Fibroblast of villous mesenchyme (primary cell): ENCODE measurements around the gene KIRREL3. TPM values are rescaled to one million over a fixed set of nuclear protein-coding genes. Genes with fewer than 3 reads are reported as not detected.

Experiments
- DNase-seq: peaks from one replicate; pipeline ENCODE4 v3.0.0-alpha.2; 2010; ENCODE audit warnings: low read depth
- H3K4me3 ChIP-seq: 2 replicates; pipeline ENCODE4 v1.5.1; 2011; ENCODE audit warnings: low read depth, mild to moderate bottlenecking, low read length
- CTCF ChIP-seq: IDR thresholded peaks from 2 replicates; pipeline ENCODE4 v1.5.1; 2012; ENCODE audit warnings: low read depth, mild to moderate bottlenecking, low read length; ENCODE audit not compliant: insufficient read depth
- total RNA-seq: library from RNA; depleted of rRNA; stranded (reverse); fragments of >200 nt; gene quantifications from 2 replicates; pipeline ENCODE4 v1.2.3, GENCODE V29; 2012

KIRREL3 gene
- total RNA-seq, 1 donor, result 9.9 TPM

DNA sequence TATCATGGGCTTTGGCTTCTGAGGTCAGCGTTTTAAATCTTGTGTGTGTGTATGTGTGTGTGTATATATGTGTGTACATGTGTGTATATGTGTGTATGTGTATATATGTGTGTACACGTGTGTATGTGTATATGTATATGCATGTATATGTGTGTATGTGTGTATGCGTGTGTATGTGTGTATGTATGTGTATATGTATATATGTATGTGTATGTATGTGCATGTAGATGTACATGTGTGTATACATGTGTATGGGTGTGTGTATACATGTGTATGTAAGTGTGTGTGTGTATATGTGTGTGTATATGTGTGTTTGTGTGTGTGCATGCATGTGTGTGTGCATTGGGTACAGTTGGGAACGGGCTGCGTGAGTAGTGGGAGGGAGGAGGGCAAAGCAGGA is 522.1 kb downstream of the KIRREL3 start:
- H3K4me3 ChIP-seq, result no peak overlapping the region
- no peak for TF ChIP-seq CTCF
- no peak for DNase-seq

DNA sequence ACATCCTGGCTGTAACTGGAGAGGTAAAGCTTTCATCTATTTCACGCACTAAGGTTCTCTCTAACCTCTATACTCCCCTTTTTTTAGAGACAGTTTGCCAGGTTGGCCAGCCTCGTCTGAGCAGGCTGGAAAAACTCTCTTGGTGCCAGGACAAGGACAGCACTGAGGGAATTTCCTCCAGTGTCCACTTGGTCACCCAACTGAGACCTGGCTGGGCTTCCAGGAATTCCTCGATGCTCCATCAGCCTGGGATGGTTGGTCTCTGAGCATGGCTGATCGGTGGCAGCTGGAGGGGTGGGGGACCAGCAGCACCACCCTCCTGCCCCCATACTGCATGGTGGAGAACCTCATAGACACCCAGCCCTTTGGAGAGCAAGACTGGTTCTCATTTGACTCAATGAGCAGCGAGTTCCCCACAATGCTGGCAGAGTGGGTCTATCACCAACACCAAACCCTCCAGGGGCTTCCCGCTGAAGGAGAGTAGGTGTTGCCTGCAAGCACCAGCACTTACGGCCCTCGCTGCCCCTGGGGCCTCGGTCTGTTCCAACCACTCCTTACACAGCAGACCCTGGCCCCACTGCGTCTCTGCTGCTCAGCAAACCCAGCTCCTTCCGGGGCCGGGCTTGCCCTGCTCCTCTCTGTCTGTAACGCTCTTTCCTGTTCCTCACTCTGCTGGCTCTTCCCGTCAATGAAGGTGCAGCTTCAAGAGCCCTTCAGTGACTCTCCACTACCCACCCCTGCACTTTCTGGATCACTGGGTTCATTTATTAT is 522.9 kb downstream of the KIRREL3 start:
- TF ChIP-seq CTCF, result no peak
- DNase-seq, result no peak
- no peak overlapping the region for H3K4me3 ChIP-seq

- TF ChIP-seq CTCF, result no peak
- no peak overlapping the region for H3K4me3 ChIP-seq
- no peak for DNase-seq
Observed at GRCh38 chr11:126476977-126477376, 523.6 kb downstream of the KIRREL3 start.

DNA sequence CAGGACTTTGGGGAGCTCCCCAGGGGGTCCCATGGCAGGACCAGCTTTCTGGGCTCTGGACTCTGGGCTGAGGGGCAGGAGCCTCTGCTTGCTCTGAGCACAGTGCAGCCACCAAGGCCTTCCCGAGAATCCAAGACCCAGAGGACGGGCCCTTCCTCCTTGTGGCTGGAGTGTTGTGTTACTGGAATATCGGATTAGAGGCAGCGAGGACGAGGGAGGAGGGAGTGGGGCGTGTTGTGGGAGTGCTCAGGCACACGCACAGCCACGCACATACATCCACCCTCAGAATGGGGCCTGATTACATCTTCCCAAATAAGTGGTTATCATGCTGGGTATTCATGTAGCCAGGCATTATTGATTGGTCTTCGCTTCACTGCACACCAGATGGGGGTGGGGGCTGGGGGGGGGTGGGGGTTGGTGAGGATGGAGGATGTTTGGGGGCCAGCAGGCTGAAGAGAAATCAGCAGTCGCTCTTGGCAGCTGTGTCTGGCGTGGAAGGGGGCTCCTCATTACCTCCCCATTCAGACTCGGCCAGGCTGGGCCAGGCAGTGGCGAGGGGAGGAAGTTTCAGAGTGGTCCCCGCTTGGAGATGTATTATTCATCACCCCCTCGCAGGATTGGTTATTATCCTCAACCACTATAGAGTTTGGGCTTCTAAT is 524.2 kb downstream of the KIRREL3 start:
- no peak overlapping the region for H3K4me3 ChIP-seq

GRCh38 chr11:126475014-126475991 is 525.3 kb downstream of the KIRREL3 start:
- DNase-seq, result no peak
- TF ChIP-seq CTCF, result no peak
- no peak overlapping the region for H3K4me3 ChIP-seq

More for the DNA sequence above, 524.2 kb downstream of the KIRREL3 start:
- TF ChIP-seq CTCF, result no peak
- DNase-seq, result no peak

DNA sequence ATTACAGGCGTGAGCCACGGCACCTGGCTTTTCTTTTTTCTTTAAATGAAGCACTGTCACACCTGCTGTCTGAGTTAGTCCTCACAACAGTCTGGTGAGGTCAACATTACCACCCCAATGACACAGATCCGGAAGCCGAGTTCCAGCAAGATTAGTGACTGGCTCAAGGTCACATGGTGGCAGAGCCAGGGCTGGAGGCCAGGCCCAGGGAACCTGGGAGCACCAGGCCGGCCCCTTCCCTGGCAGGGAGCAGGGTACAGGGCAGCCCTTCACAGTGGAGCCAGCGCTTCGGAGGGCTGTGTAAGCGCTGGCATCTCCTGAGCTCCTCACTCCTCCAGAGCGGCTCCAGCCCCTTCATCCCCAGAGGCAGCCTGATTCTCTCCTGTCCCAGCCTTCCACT is 526.4 kb downstream of the KIRREL3 start:
- no peak for TF ChIP-seq CTCF
- DNase-seq, result no peak

More for the DNA sequence above, 526.4 kb downstream of the KIRREL3 start:
- H3K4me3 ChIP-seq, result no peak overlapping the region
